GM13977 (cell line): ENCODE measurements around the gene TMEM88.

Experiments used
- DNase-seq: peaks from one replicate; pipeline ENCODE4 v3.0.0; 2012; ENCODE audit warnings: low spot score
- in situ Hi-C: fragments of 300-500 bp; cut with MboI; formaldehyde crosslinking; loops from one replicate; pipeline ENCODE4 v1.12.0; 2022; ENCODE audit warnings: low sequenced_read_pairs, low pct_unique_long_range_greater_than_20kb, mixed read lengths, inconsistent platforms; ENCODE audit not compliant: unreplicated experiment
- TF ChIP-seq, protein P1 (sequence below): IDR thresholded peaks from 2 replicates; pipeline ENCODE4 v1.5.1; 2012; ENCODE audit warnings: mild to moderate bottlenecking, control low read depth; ENCODE audit not compliant: insufficient read depth; ENCODE audit errors: extremely low read depth, missing control alignments

TMEM88 gene

DNA sequence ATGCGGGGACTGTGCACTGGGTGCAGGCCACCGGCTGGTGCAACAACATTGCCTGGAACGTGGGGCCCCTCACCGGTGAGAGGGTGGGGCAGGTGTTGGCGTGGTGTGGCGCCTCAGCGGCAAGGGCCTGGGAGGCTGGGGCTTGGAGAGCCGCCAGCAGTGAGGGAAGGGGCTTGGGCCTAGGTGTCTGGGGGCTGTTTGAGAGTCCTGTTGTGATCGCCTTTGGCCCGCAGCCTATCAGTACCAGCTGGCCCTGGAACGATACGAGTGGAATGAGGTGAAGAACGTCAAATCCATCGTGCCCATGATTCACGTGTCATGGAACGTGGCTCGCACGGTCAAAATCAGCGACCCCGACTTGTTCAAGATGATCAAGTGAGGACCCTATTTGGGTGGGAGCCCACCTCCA lies 2.6 kb upstream of the TMEM88 start:
- in situ Hi-C loops = no loop called here

DNA sequence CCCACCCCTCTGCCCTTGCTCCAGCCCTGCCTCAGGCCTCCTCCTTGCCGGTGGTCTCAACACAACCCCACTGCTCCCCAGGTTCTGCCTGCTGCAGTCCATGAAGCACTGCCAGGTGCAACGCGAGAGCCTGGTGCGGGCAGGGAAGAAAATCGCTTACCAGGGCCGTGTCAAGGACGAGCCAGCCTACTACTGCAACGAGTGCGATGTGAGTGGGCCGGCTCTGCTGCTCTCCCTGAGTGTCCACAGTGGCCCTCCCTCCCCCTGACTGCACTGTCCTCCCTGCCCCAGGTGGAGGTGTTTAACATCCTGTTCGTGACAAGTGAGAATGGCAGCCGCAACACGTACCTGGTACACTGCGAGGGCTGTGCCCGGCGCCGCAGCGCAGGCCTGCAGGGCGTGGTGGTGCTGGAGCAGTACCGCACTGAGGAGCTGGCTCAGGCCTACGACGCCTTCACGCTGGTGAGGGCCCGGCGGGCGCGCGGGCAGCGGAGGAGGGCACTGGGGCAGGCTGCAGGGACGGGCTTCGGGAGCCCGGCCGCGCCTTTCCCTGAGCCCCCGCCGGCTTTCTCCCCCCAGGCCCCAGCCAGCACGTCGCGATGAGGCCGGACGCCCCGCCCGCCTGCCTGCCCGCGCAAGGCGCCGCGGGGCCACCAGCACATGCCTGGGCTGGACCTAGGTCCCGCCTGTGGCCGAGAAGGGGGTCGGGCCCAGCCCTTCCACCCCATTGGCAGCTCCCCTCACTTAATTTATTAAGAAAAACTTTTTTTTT lies 1.8 kb upstream of the TMEM88 start:
- in situ Hi-C loops = no loop called here
- TF ChIP-seq, protein P1, sequence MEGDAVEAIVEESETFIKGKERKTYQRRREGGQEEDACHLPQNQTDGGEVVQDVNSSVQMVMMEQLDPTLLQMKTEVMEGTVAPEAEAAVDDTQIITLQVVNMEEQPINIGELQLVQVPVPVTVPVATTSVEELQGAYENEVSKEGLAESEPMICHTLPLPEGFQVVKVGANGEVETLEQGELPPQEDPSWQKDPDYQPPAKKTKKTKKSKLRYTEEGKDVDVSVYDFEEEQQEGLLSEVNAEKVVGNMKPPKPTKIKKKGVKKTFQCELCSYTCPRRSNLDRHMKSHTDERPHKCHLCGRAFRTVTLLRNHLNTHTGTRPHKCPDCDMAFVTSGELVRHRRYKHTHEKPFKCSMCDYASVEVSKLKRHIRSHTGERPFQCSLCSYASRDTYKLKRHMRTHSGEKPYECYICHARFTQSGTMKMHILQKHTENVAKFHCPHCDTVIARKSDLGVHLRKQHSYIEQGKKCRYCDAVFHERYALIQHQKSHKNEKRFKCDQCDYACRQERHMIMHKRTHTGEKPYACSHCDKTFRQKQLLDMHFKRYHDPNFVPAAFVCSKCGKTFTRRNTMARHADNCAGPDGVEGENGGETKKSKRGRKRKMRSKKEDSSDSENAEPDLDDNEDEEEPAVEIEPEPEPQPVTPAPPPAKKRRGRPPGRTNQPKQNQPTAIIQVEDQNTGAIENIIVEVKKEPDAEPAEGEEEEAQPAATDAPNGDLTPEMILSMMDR = no peak
- DNase-seq = no peak

More for the DNA sequence above, 2.6 kb upstream of the TMEM88 start:
- TF ChIP-seq, protein P1 = no peak
- no peak for DNase-seq

DNA sequence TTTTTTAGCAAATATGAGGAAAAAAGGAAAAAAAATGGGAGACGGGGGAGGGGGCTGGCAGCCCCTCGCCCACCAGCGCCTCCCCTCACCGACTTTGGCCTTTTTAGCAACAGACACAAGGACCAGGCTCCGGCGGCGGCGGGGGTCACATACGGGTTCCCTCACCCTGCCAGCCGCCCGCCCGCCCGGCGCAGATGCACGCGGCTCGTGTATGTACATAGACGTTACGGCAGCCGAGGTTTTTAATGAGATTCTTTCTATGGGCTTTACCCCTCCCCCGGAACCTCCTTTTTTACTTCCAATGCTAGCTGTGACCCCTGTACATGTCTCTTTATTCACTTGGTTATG lies 1.2 kb upstream of the TMEM88 start:
- DNase-seq = no peak
- in situ Hi-C loops = no loop called here
- TF ChIP-seq, protein P1 = no peak

DNA sequence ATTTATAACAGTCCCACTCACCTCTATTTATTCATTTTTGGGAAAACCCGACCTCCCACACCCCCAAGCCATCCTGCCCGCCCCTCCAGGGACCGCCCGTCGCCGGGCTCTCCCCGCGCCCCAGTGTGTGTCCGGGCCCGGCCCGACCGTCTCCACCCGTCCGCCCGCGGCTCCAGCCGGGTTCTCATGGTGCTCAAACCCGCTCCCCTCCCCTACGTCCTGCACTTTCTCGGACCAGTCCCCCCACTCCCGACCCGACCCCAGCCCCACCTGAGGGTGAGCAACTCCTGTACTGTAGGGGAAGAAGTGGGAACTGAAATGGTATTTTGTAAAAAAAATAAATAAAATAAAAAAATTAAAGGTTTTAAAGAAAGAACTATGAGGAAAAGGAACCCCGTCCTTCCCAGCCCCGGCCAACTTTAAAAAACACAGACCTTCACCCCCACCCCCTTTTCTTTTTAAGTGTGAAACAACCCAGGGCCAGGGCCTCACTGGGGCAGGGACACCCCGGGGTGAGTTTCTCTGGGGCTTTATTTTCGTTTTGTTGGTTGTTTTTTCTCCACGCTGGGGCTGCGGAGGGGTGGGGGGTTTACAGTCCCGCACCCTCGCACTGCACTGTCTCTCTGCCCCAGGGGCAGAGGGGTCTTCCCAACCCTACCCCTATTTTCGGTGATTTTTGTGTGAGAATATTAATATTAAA lies 638 bp upstream of the TMEM88 start:
- TF ChIP-seq, protein P1 = no peak
- no peak for DNase-seq
- in situ Hi-C loops = no loop called here

DNA sequence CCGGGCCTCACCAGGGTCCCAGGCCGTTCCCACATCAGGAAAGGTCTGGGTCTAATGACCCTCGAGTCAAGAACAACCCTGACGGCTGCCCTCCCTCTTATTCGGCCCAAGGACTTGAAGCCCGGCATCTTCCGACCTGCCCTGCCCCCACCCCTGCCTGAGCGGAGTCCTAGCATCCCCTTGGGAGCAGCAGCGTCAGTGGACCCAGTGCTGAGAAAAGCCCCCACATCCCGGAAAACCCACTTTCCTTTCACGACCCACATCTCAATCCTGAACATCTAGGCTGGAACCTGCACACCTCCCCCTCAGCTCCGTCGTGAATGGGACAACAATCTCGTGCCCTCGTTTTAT lies 769 bp downstream of the TMEM88 start:
- DNase-seq = no peak
- in situ Hi-C loops = no loop called here
- TF ChIP-seq, protein P1 = no peak

DNA sequence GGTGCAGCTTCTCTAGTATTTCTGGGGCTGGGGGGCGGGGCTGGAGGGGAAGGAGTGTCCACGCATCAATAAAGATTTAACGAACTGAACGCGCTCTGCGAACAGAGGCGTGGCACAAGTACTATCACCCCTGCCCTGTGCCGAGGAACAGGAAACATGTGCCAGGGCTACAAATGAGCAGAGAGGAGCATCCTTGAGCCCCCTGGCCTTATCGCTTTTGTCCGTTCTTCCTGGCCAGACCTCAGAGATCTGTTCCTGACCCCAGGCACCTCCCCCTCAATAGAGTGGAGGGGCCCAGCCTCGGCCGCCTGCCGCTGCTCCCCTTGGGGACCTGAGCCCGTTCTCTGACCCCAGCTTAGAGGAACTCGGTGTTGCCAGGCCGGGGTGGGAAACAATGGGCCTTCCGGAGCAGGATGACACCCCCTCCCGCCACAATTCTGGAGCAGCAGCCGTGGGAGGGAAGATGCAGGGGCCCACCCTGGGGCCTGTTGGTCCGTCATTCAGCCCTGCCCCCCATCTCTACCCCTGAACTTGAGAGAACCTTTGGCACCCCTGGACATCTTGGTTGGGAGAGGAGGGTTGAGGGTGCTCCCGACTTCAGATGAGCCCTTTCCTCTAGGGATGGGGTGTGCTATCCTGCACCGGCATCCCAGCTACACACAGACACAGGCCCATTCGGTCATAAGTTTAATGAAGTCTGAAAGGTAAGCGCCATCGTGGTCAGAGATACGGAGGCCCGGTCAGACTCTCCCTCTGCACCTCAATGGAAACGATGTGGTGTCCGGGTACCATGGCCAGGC lies 1.3 kb downstream of the TMEM88 start:
- in situ Hi-C loops = no loop called here
- peak; percentile 51 for DNase-seq
- TF ChIP-seq, protein P1 = no peak
